Activated CD8-positive, alpha-beta memory T cell treated with anti-CD3 and anti-CD28 coated beads for 36 hours (primary cell): Measurements from ENCODE around the gene LTBP2. TPM values are rescaled to one million over a fixed set of nuclear protein-coding genes. Genes with fewer than 3 reads are reported as not detected.

ENCODE experiments used
- CTCF ChIA-PET: fragments of 350-600 bp; sonication (Branson Sonifier 250); formaldehyde crosslinking; loops from one replicate; lab custom pipeline; 2021; ENCODE audit warnings: antibody characterized with exemption; lab: Charles Lee
- POLR2A ChIA-PET: fragments of 350-600 bp; sonication (Branson Sonifier 250); formaldehyde crosslinking; loops from one replicate; lab custom pipeline; 2021; ENCODE audit warnings: antibody characterized with exemption; lab: Charles Lee
- total RNA-seq, 2 experiments: library from RNA; stranded (reverse); gene quantifications; one replicate each; pipeline ENCODE4 v1.2.3, GENCODE V29; 2021

The LTBP2 gene
- total RNA-seq, 2 experiments from 2014 or later = 0.02 to 0.11 TPM

- CTCF ChIA-PET = interaction anchor here (0.7 kb wide), 1 partner anchor 40 kb away, joined by 3 read pairs; no protein-coding TSS in a partner anchor
- POLR2A ChIA-PET = interaction anchor here (1.2 kb wide), 1 partner anchor 41 kb away, joined by 3 read pairs; no protein-coding TSS in a partner anchor
These were observed 42.0 kb downstream of the LTBP2 start for GRCh38 chr14:74569806-74570591.

GRCh38 chr14:74569387-74569786, 42.6 kb downstream of the LTBP2 start:
- ChIA-PET CTCF (interaction anchor here (0.6 to 0.7 kb wide), 2 partner anchors 41 to 138 kb away, joined by 3 read pairs; no protein-coding TSS in a partner anchor), POLR2A (interaction anchor here (1.2 kb wide), 1 partner anchor 42 kb away, joined by 3 read pairs; no protein-coding TSS in a partner anchor)

- CTCF ChIA-PET = interaction anchor here (0.6 kb wide), 1 partner anchor 139 kb away, joined by 3 read pairs; no protein-coding TSS in a partner anchor
- POLR2A ChIA-PET = no interaction called here
These were observed 43.1 kb downstream of the LTBP2 start for GRCh38 chr14:74568911-74569310.

GRCh38 chr14:74568380-74568649, 43.7 kb downstream of the LTBP2 start:
- CTCF ChIA-PET = no interaction called here
- POLR2A ChIA-PET = no interaction called here

- POLR2A ChIA-PET = no interaction called here
- CTCF ChIA-PET = no interaction called here
These were observed 44.2 kb downstream of the LTBP2 start for GRCh38 chr14:74567646-74568379.

GRCh38 chr14:74567219-74567618, 44.8 kb downstream of the LTBP2 start:
- CTCF ChIA-PET = no interaction called here
- POLR2A ChIA-PET = no interaction called here

- CTCF ChIA-PET = interaction anchor here (1.5 kb wide), 1 partner anchor 42 kb away, joined by 3 read pairs; no protein-coding TSS in a partner anchor
These were observed 45.6 kb downstream of the LTBP2 start for GRCh38 chr14:74566174-74567141.

GRCh38 chr14:74563586-74564159, 48.4 kb downstream of the LTBP2 start:
- CTCF ChIA-PET = no interaction called here
- POLR2A ChIA-PET = no interaction called here

More at GRCh38 chr14:74566174-74567141, 45.6 kb downstream of the LTBP2 start:
- POLR2A ChIA-PET = no interaction called here

GRCh38 chr14:74563233-74563585, 48.8 kb downstream of the LTBP2 start:
- CTCF ChIA-PET = no interaction called here
- POLR2A ChIA-PET = no interaction called here

GRCh38 chr14:74562515-74563232, 49.4 kb downstream of the LTBP2 start:
- ChIA-PET CTCF (no interaction called here), POLR2A (interaction anchor here (0.6 kb wide), 1 partner anchor 215 kb away, joined by 6 read pairs; no protein-coding TSS in a partner anchor)

GRCh38 chr14:74558655-74559054, 53.4 kb downstream of the LTBP2 start:
- ChIA-PET CTCF (interaction anchor here (0.6 kb wide), 1 partner anchor 288 kb away, joined by 3 read pairs; no protein-coding TSS in a partner anchor), POLR2A (no interaction called here)

- CTCF ChIA-PET = no interaction called here
- POLR2A ChIA-PET = no interaction called here
These were observed 54.3 kb downstream of the LTBP2 start for GRCh38 chr14:74557691-74558090.

- ChIA-PET POLR2A (no interaction called here), CTCF (no interaction called here)
These were observed 56.5 kb downstream of the LTBP2 start for GRCh38 chr14:74555476-74556050.

- ChIA-PET CTCF (no interaction called here), POLR2A (no interaction called here)
These were observed 57.2 kb downstream of the LTBP2 start for GRCh38 chr14:74554742-74555362.

- CTCF ChIA-PET = no interaction called here
- POLR2A ChIA-PET = no interaction called here
These were observed 59.4 kb downstream of the LTBP2 start for GRCh38 chr14:74552623-74553022.

- ChIA-PET POLR2A (no interaction called here), CTCF (no interaction called here)
These were observed 60.3 kb downstream of the LTBP2 start for GRCh38 chr14:74551431-74552371.

GRCh38 chr14:74551001-74551400, 61.0 kb downstream of the LTBP2 start:
- ChIA-PET CTCF (no interaction called here), POLR2A (no interaction called here)
